Stimulated activated CD4-positive, alpha-beta T cell treated with anti-CD3 and anti-CD28 coated beads, Interleukin-1b, Interleukin-23, amount 100 ng/mL, for 48 hours (primary cell): ENCODE data around the gene PTPRH.
"Not testable (repeated sequence)": the region's sequence is repeated elsewhere in the genome, so short reads cannot be mapped to it uniquely, and the experiment has no call there.

ENCODE experiments used
- DNase-seq: peaks from one replicate; pipeline ENCODE4 v3.0.0-alpha.2; 2020

The PTPRH gene

DNA sequence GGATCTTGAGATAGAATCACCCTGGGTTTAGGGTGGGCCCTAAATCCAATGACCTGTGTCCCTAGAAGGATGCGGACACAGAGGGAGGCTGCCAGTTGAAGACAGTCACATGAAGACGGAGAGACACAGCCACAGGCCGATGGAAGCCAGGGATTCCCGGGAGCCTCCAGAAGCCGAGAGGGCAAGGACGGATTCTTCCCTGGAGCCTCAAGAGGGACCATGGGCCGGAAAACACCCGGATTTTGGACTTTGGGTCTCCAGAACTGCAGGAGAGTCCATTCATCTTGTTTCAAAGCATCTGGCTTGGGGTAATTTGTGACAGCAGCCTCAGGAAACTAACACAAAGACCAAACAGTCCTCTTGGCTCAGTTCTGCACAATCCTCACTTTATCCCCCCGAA lies 17.0 kb upstream of the PTPRH start:
- DNase-seq = no peak

GRCh38 chr19:55225415-55225958 lies 16.2 kb upstream of the PTPRH start:
- no peak for DNase-seq

DNA sequence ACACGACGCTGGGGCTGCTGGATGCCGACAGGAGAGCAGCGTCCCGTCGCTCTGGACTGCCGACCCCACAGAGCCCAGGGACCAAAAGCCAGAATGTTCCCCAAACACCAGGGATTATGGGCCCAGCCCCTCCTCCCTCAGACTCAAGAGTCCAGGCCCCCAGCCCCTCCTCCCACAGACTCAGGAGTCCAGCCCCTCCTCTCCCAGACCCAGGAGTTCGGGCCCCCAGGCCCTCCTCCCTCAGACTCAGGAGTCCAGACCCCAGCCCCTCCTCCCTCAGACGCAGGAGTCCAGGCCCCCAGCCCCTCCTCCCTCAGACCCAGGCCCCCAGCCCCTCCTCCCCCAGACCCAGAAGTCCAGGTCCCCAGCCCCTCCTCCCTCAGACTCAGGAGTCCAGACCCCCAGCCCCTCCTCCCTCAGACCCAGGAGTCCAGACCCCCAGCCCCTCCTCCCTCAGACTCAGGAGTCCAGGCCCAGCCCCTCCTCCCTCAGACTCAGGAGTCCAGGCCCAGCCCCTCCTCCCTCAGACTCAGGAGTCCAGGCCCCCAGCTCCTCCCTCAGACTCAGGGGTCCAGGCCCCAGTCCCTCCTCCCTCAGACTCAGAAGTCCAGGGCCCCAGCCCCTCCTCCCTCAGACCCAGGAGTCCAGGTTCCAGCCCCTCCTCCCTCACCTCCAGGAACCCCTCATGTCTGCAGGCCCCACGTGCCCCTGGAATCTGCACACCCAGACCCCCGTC lies 15.5 kb upstream of the PTPRH start:
- not testable (repeated sequence) for DNase-seq

DNA sequence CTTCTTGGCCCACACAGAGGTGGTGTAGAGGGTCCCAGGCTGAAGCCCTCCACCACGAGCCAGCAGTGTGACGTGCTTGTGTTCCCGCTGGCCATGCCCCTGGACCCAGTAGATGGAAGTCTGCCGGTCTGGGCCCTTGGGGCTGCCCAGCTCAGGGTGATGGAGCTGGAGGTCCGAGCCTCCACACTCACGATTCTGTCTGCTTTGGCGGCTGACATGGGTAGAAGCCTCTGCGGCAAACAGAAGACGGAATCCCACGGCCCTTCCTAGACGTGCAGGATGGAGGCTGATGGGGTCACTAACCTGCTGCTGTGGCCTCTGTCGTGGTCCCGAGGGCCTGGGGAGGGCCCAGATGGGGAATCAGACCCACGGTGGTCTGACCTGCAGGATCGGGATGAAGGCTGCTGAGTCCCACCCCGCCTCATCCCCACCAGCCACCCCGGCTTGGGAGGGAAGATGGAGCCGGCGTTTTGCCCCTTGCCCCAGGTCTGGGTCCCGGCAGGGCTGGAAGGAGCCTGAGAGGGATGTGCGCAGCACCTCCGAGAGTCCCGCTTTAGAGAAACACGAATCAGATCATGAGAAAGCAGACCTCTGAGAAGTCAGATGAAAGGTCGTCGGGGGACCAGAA lies 14.9 kb upstream of the PTPRH start:
- DNase-seq = no peak

DNA sequence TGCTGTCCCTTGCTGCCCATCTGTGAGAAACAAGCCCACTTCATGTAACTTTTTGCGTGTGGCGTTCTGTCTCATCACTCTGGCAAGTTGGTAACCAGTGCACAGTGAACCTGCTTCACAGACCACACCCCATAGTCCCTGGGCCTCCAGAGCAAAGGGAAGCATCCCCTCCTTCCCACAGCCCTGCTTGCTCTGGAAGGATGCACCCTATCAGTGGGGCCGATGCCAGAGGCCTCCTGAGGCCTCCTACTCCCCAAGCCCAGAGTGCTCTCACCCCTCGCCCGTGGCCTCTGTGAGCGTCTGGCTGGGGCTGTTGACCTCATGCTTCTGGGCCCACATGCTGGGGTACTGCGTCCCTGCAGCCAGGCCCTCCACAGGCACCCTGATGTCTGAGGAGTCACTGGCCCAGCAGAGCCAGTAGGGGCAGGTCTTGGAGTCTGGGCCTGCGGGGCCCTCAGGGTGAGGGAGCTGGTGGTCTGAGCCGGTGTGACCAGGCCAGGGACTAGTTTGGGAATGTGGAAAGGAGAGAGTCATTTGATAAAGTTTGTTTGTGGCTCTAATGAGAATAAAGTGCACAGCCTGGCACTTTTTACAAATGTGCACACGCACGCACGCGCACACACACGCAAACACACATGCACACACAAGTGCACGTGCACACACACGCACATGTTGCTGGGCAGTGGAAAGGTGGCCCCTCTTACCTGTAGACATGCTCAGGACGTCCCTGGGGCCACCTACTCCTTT lies 14.2 kb upstream of the PTPRH start:
- no peak for DNase-seq

DNA sequence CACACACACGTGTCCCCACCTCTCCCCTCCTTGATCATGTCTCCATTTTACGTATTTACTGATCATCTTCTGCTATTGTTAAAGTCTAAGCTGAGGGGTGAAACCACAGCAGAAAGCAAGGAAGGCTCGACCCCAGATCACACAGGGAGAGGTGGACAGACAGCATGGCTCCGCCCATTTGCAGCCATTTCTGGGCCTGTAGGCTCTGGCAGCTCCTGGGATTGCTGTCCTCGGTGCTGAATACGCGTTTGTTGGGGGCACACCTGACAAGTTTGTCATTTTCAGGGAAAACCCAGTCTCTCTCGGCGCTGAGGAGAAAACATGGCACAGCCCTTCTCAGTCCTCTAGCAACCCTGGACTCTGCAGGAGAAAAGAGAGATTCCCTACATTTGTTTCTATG lies 11.2 kb upstream of the PTPRH start:
- DNase-seq = no peak

DNA sequence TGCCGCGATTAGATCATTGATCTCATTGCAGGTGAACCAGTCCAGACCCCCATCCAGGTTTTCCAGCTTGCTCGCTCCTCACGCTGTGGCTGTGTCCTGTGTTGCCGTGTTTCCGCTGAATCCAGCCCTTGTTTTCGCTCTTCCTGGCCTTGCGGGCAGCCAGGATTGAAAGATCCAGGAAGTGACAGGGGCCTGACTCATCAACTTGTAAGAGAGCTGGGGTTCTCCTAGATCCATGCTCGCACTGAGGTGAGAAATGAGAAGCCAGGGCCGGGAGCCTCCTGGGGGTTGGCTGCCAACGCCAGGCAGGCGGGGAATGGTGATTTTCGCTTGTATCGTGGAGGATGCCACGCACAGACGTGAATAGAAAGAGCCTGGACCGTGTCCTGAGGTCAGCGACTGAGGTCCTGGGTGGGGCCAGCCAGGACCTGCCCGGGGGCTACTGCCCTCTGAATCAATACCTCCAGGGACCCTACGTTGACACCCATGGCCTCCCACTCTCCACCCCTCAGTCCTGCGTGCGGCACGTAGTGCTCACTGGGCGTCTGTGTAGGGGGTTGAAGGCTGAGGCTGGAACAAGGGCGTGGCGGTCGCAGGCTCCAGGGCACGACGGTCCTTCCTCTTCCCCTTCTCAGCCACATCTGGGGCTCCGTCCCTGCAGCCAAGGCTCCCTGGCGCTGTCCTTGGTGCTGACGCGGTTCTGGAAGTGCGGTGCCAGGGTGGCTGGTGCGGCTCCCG lies 7.3 kb upstream of the PTPRH start:
- peak; percentile 77 for DNase-seq

GRCh38 chr19:55213547-55213946 lies 4.2 kb upstream of the PTPRH start:
- no peak for DNase-seq

GRCh38 chr19:55212447-55212846 lies 3.1 kb upstream of the PTPRH start:
- DNase-seq = peak; percentile 57

DNA sequence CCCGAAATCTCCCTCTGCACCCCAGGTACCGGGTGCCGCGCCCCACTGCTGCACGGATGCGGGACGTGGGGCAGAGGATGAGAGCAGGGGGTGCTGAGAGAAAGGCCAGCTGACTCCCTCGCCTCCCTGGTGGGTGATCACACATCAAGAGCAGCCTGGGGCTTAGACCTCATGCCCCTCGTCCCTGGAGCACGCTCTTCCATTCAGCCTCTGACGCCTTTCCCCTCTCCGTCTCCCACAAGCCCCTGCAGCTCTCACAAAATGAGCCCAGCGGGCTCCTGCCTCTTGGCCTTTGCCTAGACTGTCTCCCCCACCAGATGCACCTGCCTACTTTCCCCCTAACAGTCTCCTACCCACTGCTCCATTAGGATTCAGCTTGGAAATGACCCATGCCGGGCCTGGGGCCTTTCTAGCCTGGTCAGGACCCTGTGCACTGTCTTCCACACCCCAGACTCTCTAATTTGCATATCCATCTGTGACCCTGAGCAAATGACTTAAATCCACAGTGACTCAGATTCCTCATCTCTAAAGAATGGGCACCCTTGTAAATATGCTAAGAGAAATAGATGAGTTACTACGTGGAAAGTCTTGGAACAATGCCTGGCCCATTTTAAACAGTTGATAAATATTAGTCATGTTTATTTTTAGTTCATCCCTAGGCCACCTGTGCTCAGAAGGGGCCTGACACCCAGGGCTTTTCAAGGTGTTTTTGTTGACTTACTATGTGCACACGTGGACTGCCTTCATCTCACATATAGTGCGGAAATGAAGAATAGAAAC lies 582 bp upstream of the PTPRH start:
- DNase-seq = no peak

GRCh38 chr19:55206664-55207500 lies 2.4 kb downstream of the PTPRH start:
- DNase-seq = peak; percentile 57

DNA sequence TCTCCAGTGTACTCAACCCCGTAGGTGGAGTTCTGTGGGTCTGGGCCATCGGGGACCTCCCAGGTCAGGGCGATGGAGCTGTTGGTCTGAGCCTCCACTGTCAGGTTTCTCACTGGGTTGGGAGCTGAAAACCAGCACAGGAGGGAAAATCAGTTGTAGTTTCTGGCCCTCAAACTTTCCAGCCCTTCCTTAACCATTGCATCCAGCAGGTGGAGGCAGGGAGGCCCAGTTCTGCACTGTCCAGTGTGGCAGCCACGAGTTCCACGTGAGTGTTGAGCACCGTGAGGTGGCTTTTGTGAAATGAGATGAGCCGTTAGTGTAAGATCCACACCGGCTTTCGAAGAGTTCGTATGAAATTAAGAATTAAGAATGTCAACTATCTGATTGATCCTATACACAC lies 7.1 kb downstream of the PTPRH start:
- DNase-seq = not testable (repeated sequence)

DNA sequence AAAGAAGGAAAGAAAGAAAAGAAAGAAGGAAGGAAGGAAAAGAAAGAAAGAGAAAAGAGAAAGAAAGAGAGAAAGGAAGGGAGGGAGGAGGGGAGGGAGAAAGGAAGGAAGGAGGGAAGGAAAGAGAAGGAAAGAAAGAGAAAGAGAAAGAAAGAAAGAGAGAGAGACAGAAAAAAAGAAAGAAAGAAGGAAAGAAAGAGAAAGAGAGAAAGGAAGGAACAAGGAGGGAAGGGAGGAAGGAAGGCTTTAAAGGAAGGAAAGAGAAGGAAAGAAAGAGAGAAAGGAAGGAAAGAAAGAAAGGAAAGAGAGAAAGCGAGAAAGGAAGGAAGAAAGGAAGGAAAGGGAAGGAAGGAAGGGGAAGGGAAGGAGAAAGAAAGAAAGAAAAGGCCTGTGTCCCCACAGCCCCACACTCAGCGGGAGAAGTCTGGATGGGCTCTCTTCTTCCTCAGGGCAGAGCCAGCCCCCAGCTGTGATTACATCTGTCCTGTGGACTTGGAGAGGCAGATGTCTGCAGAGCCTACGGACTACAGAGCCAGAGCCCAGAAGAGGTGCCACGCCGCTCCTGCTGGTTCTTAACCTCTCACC lies 9.6 kb downstream of the PTPRH start:
- DNase-seq = no peak

GRCh38 chr19:55198651-55199050 lies 10.7 kb downstream of the PTPRH start:
- DNase-seq = no peak

- DNase-seq = no peak
Measured at GRCh38 chr19:55197528-55197927, 11.8 kb downstream of the PTPRH start.

GRCh38 chr19:55196803-55197202 lies 12.5 kb downstream of the PTPRH start:
- DNase-seq = no peak

- no peak for DNase-seq
Measured at GRCh38 chr19:55193481-55193880, 15.8 kb downstream of the PTPRH start.

DNA sequence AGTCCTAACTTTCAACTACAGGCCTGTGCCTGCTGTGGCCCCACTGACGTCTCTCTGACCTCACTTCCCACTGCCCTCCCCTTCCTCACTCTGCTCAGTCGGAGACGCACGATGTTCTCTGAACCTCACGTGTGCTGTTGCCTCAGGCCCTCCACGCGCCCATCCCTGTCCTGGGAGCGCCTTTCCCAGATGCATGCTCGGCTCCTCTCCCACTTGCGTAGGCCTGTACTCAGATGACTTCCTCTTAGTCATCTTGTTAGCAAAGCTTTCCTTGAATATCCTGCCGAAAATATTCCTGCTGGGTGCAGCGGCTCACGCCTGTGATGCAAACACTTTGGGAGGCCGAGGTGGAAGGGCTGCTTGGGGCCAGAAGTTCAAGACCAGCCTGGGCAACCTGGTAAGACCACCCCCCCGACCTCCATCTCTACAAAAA lies 19.9 kb downstream of the PTPRH start:
- DNase-seq = no peak

DNA sequence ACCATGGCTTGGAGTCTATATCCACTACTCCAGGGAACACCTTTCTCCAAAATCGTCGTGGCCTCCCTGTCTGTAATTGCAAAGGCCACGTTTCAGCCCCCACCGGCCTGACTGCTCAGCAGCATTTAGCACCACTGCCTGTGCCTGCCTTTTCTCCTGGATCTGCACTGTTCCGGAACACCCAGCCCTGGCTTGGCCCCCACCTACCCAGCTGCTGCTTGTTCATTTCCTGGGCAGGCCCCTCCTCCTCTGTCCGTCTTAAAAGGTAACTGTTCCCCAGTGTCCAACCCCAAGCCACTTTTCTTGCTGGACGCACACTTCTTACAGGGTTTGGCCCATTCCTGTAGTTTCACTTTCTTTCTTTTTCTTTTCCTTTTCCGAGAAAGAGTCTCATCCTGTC lies 20.7 kb downstream of the PTPRH start:
- DNase-seq = no peak

DNA sequence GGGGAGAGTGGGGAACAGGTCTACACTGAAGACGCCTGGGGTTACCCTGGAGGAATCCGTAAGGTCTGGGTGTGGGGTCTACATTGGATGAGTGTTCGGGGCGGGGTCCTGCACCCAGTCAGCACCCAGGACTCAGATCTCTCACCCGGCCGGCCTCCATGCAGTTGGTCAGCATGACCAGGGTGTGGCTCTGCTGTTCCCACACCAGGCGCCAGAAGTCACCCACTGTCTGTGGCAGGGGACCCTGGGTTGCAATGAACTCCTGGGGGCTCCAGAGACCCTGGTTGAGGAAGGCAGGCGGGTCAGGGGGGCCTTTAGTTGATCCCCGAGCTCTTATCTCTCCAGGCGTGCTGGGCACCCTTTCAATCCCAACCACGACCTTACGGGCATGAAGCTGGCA lies 23.2 kb downstream of the PTPRH start:
- no peak for DNase-seq

GRCh38 chr19:55181740-55182139 lies 27.6 kb downstream of the PTPRH start:
- no peak for DNase-seq
